ENCODE results near the gene SRMS. TPM values are rescaled to one million over a fixed set of nuclear protein-coding genes. Genes with fewer than 3 reads are reported as not detected.

The SRMS gene
- total RNA-seq, 2 donors from 2014 or later, result 0.32 to 0.49 TPM

- intact Hi-C loops (cut with DNase I), result no loop called here
- TF ChIP-seq CTCF (IDR thresholded peaks at IDR 0.05), result no peak
- peaks cover 7% of the 10 kb centered on the region for H3K27me3 ChIP-seq
- H3K9ac ChIP-seq (ENCODE audit: low read depth in 2 of 2, low read length in 2 of 2), result no peak overlapping the region
- H3K36me3 ChIP-seq, result no peaks in the 10 kb centered on the region
- H3K27ac ChIP-seq, result no peak overlapping the region
- H3K9me3 ChIP-seq, result no peaks in the 10 kb centered on the region
- DNase-seq, result no peak
- H3K4me3 ChIP-seq, result no peak overlapping the region
- no peaks in the 10 kb centered on the region for H3K4me1 ChIP-seq
Observed at GRCh38 chr20:63507083-63507743, 40.3 kb downstream of the SRMS start.

- H3K9me3 ChIP-seq, result no peaks in the 10 kb centered on the region
Observed at GRCh38 chr20:63505723-63506122, 41.8 kb downstream of the SRMS start.

DNA sequence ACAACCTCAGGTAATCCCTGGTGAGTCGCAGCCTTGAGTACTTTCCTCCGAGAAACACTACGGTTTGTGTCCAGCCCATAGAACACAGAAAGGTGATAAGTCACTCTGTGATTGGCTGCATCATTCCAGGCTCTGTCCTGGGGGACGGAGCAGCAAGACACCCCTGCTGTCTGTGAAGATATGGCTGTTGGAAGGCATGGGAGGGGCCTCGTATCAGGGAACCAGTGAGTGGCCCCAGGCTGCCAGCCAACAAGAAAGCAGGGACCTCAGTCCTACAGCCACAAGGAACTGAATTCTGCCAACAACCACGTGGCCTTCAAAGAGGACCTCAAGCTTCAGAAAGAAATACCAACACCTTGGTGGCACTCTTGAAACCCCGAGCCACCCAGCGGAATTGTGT is 42.3 kb downstream of the SRMS start:
- no peak overlapping the region for H3K27ac ChIP-seq
- no peak overlapping the region for H3K4me3 ChIP-seq
- H3K9me3 ChIP-seq, result no peaks in the 10 kb centered on the region
- TF ChIP-seq CTCF (IDR thresholded peaks at IDR 0.05), result no peak
- H3K27me3 ChIP-seq, result peaks cover 12% of the 10 kb centered on the region
- intact Hi-C loops (cut with DNase I), result no loop called here
- no peaks in the 10 kb centered on the region for H3K36me3 ChIP-seq
- H3K4me1 ChIP-seq, result no peaks in the 10 kb centered on the region
- H3K9ac ChIP-seq (ENCODE audit: low read depth in 2 of 2, low read length in 2 of 2), result no peak overlapping the region
- no peak for DNase-seq

More at GRCh38 chr20:63505723-63506122, 41.8 kb downstream of the SRMS start:
- H3K9ac ChIP-seq (ENCODE audit: low read depth in 2 of 2, low read length in 2 of 2), result no peak overlapping the region
- TF ChIP-seq CTCF (IDR thresholded peaks at IDR 0.05), result no peak
- H3K27me3 ChIP-seq, result peaks cover 8% of the 10 kb centered on the region
- intact Hi-C loops (cut with DNase I), result no loop called here
- no peaks in the 10 kb centered on the region for H3K4me1 ChIP-seq
- H3K4me3 ChIP-seq, result no peak overlapping the region
- no peak overlapping the region for H3K27ac ChIP-seq
- H3K36me3 ChIP-seq, result no peaks in the 10 kb centered on the region
- no peak for DNase-seq

- intact Hi-C loops (cut with DNase I), result no loop called here
Observed at GRCh38 chr20:63504642-63505041, 42.9 kb downstream of the SRMS start.

GRCh38 chr20:63503524-63503923 is 44.0 kb downstream of the SRMS start:
- H3K4me1 ChIP-seq, result no peaks in the 10 kb centered on the region
- DNase-seq, result no peak
- TF ChIP-seq CTCF (IDR thresholded peaks at IDR 0.05), result no peak
- no peak overlapping the region for H3K4me3 ChIP-seq
- H3K27ac ChIP-seq, result no peak overlapping the region
- no peaks in the 10 kb centered on the region for H3K9me3 ChIP-seq
- no peak overlapping the region for H3K9ac ChIP-seq (ENCODE audit: low read depth in 2 of 2, low read length in 2 of 2)
- intact Hi-C loops (cut with DNase I), result no loop called here
- H3K36me3 ChIP-seq, result no peaks in the 10 kb centered on the region
- H3K27me3 ChIP-seq, result peaks cover 28% of the 10 kb centered on the region

More at GRCh38 chr20:63504642-63505041, 42.9 kb downstream of the SRMS start:
- Histone ChIP-seq H3K36me3 (no peaks in the 10 kb centered on the region), H3K9ac (ENCODE audit: low read depth in 2 of 2, low read length in 2 of 2) (no peak overlapping the region), H3K9me3 (no peaks in the 10 kb centered on the region), H3K4me1 (no peaks in the 10 kb centered on the region), H3K4me3 (no peak overlapping the region), H3K27me3 (peaks cover 18% of the 10 kb centered on the region), H3K27ac (no peak overlapping the region)
- no peak for TF ChIP-seq CTCF (IDR thresholded peaks at IDR 0.05)
- DNase-seq, result no peak
